CD4-positive, alpha-beta T cell (primary cell): ENCODE results near the gene DEGS2. TPM values are rescaled to one million over a fixed set of nuclear protein-coding genes. Genes with fewer than 3 reads are reported as not detected.
A peak's percentile ranks its signal among the peaks of the same experiment; 100 is the strongest.
"Not testable (repeated sequence)": the region's sequence is repeated elsewhere in the genome, so short reads cannot be mapped to it uniquely, and the experiment has no call there.

Experiments used
- ATAC-seq: fragments of 200-7000 bp; cut with Tn5 transposase; one replicate; pipeline ENCODE4 v1.10.0; 2022; ENCODE audit warnings: mild to moderate bottlenecking; ENCODE audit not compliant: poor library complexity
- CTCF ChIA-PET: fragments of 350-600 bp; sonication (Branson Sonifier 250); formaldehyde crosslinking; loops from one replicate; lab custom pipeline; 2021; ENCODE audit warnings: antibody characterized with exemption, inconsistent platforms; lab: Charles Lee
- POLR2A ChIA-PET: fragments of 350-600 bp; sonication (Branson Sonifier 250); formaldehyde crosslinking; loops from one replicate; lab custom pipeline; 2021; ENCODE audit warnings: antibody characterized with exemption, inconsistent platforms; lab: Charles Lee
- DNase-seq, 14 experiments: peaks; one replicate each; pipeline ENCODE4 v3.0.0-alpha.2; 2013 to 2020; ENCODE audit warnings: mixed read lengths in 2 of 14
- H3K27ac ChIP-seq, 2 donors: one replicate each; pipeline versions ENCODE4 v1.5.1 to v1.7.0; 2013; ENCODE audit warnings: low read length in 2 of 2, low read depth in 1 of 2, mild to moderate bottlenecking in 1 of 2
- H3K27me3 ChIP-seq, 2 experiments: 1 replicate in 1 of 2; 2 replicates in 1 of 2; pipeline versions ENCODE4 v1.6.1 to v1.7.0; 2013; ENCODE audit warnings: low read length in 2 of 2, control low read depth in 1 of 2, mild to moderate bottlenecking in 1 of 2, moderate library complexity in 1 of 2; ENCODE audit not compliant: insufficient read depth in 2 of 2, control insufficient read depth in 1 of 2
- H3K36me3 ChIP-seq: one replicate; pipeline ENCODE4 v1.6.1; 2013; ENCODE audit warnings: low read length, control low read depth; ENCODE audit not compliant: insufficient read depth
- H3K4me1 ChIP-seq: one replicate; pipeline ENCODE4 v1.6.1; 2013; ENCODE audit warnings: low read length, control low read depth; ENCODE audit not compliant: insufficient read depth
- H3K4me3 ChIP-seq: one replicate; pipeline ENCODE4 v1.5.1; 2013; ENCODE audit warnings: mild to moderate bottlenecking, low read length, moderate library complexity
- H3K9me3 ChIP-seq, 2 experiments: 1 replicate in 1 of 2; 2 replicates in 1 of 2; pipeline versions ENCODE4 v1.6.1 to v1.7.0; 2013; ENCODE audit warnings: low read length in 2 of 2, mild to moderate bottlenecking in 2 of 2, control low read depth in 1 of 2, moderate library complexity in 1 of 2; ENCODE audit not compliant: control insufficient read depth in 1 of 2, insufficient read depth in 1 of 2
- H3K27ac Mint-ChIP-seq: one replicate; pipeline ENCODE4 v1.8.0; 2020; ENCODE audit warnings: mixed read lengths
- H3K27me3 Mint-ChIP-seq: one replicate; pipeline ENCODE4 v1.8.0; 2021; ENCODE audit warnings: mixed read lengths
- H3K36me3 Mint-ChIP-seq: one replicate; pipeline ENCODE4 v1.8.0; 2021; ENCODE audit warnings: low read depth, mixed read lengths
- H3K4me1 Mint-ChIP-seq: one replicate; pipeline ENCODE4 v1.8.0; 2021; ENCODE audit warnings: low read depth, mixed read lengths
- H3K4me3 Mint-ChIP-seq: one replicate; pipeline ENCODE4 v1.8.0; 2020; ENCODE audit warnings: mild to moderate bottlenecking, mixed read lengths
- H3K9me3 Mint-ChIP-seq: one replicate; pipeline ENCODE4 v1.8.0; 2020; ENCODE audit warnings: mixed read lengths
- CTCF ChIP-seq: fragments of 200-600 bp; IDR thresholded peaks from one replicate; pipeline ENCODE4 v1.8.0; 2022; ENCODE audit warnings: antibody characterized with exemption, mild to moderate bottlenecking
- intact Hi-C, 2 experiments: fragments of 100-400 bp; cut with DNase I in 1 of 2; cut with micrococcal nuclease in 1 of 2; formaldehyde crosslinking; loops; one replicate each; pipeline versions ENCODE4 v1.15.1 to v1.9.0; 2023 to 2025; cut with DNase I, micrococcal nuclease
- polyA plus RNA-seq, 2 donors: library from polyadenylated mRNA; unstranded; fragments of 120-200 nt; gene quantifications; one replicate each; pipeline ENCODE4 v1.2.1, GENCODE V29; 2013
- total RNA-seq, 174 experiments: library from RNA in 2 of 174; stranded (reverse) in 2 of 174; gene quantifications; one replicate each; pipeline ENCODE4 v1.2.3 and lab custom pipeline; 2021 to 2026

DEGS2 gene
- under 1 TPM in 1 of 2 experiments, not detected in 1; 0.11 TPM for total RNA-seq
- polyA plus RNA-seq (2013, experiment 1 of 2): 0.16 TPM
- 0.72 TPM for polyA plus RNA-seq (2013, experiment 2 of 2)
- 0 to 1.9 (median 0.19) reads per million in 172 experiments for total RNA-seq (lab: John Stamatoyannopoulos, UW)

- CTCF ChIA-PET: interaction anchor here (0.9 to 1.3 kb wide), 2 partner anchors 10 to 34 kb away, joined by 3 to 4 read pairs; no protein-coding TSS in a partner anchor
Measured at GRCh38 chr14:100159094-100159864, at the start of gene DEGS2. Gene DEGS2 (minus strand): TSS chr14:100159645. CDS start chr14:100159587, 58 bp downstream.

GRCh38 chr14:100208136-100208535 lies 48.7 kb upstream of the DEGS2 start:
- H3K27me3 ChIP-seq, POLR2A ChIA-PET, CTCF ChIA-PET, H3K4me1 Mint-ChIP-seq, DNase-seq, H3K9me3 ChIP-seq, H3K4me3 Mint-ChIP-seq, H3K36me3 Mint-ChIP-seq, intact Hi-C loops, H3K36me3 ChIP-seq, H3K9me3 Mint-ChIP-seq, H3K27ac ChIP-seq, H3K27ac Mint-ChIP-seq, H3K27me3 Mint-ChIP-seq, ATAC-seq, H3K4me3 ChIP-seq: not testable (repeated sequence)
- peaks cover 11% of the 10 kb centered on the region for H3K4me1 ChIP-seq

More at GRCh38 chr14:100159094-100159864, at the start of gene DEGS2:
- Histone ChIP-seq H3K4me3 (peak within 1 kb of the TSS; percentile 30), H3K4me1 (peaks cover 13% of the 10 kb centered on the region), H3K9me3 (peaks cover 11 to 19% of the 10 kb centered on the region in 2 experiments), H3K27me3 (peaks cover 21 to 22% of the 10 kb centered on the region in 2 experiments), H3K36me3 (no peaks in the 10 kb centered on the region), H3K27ac (no peak within 1 kb of the TSS)
- TF ChIP-seq CTCF: no peak
- peak; percentile 89 for ATAC-seq
- POLR2A ChIA-PET: interaction anchor here (1.0 to 1.8 kb wide), 3 partner anchors 10 to 41 kb away, joined by 3 to 6 read pairs (median 4); no protein-coding TSS in a partner anchor
- DNase-seq: peak; percentile 41 to 81 (median 58)
- Mint-ChIP-seq H3K36me3 (no peaks in the 10 kb centered on the region), H3K27ac (no peak within 1 kb of the TSS), H3K4me1 (no peaks in the 10 kb centered on the region), H3K9me3 (peaks cover 4% of the 10 kb centered on the region), H3K4me3 (peak within 1 kb of the TSS; percentile 56), H3K27me3 (peaks cover 19% of the 10 kb centered on the region)
- intact Hi-C loops: no loop called here

- H3K9me3 ChIP-seq, H3K4me3 Mint-ChIP-seq, H3K27ac ChIP-seq, H3K36me3 ChIP-seq, H3K4me1 ChIP-seq, ATAC-seq, H3K27ac Mint-ChIP-seq, intact Hi-C loops, H3K27me3 Mint-ChIP-seq, H3K27me3 ChIP-seq, H3K9me3 Mint-ChIP-seq, DNase-seq, H3K36me3 Mint-ChIP-seq, H3K4me1 Mint-ChIP-seq, H3K4me3 ChIP-seq, CTCF ChIA-PET: not testable (repeated sequence)
- POLR2A ChIA-PET: interaction anchor here (1.0 kb wide), 1 partner anchor 14 kb away, joined by 3 read pairs; no protein-coding TSS in a partner anchor
Measured at GRCh38 chr14:100207588-100207987, 48.1 kb upstream of the DEGS2 start.

GRCh38 chr14:100204835-100205167 lies 45.4 kb upstream of the DEGS2 start:
- DNase-seq, H3K4me1 Mint-ChIP-seq, H3K36me3 Mint-ChIP-seq, H3K9me3 Mint-ChIP-seq, H3K27ac Mint-ChIP-seq, ATAC-seq, H3K27me3 Mint-ChIP-seq, H3K4me1 ChIP-seq, intact Hi-C loops, H3K36me3 ChIP-seq, H3K4me3 Mint-ChIP-seq, H3K27ac ChIP-seq, H3K9me3 ChIP-seq, H3K27me3 ChIP-seq, H3K4me3 ChIP-seq: not testable (repeated sequence)
- ChIA-PET POLR2A (interaction anchor here (1.2 to 1.9 kb wide), 3 partner anchors 9 to 19 kb away, joined by 3 to 6 read pairs (median 5); no protein-coding TSS in a partner anchor), CTCF (interaction anchor here (1.4 kb wide), 1 partner anchor 258 kb away, joined by 6 read pairs; no protein-coding TSS in a partner anchor)
